HepG2 (cell line): ENCODE measurements around the gene DNAJB6. TPM values are rescaled to one million over a fixed set of nuclear protein-coding genes. Genes with fewer than 3 reads are reported as not detected.

Source experiments
- polyA plus RNA-seq, 8 experiments: library from polyadenylated mRNA; depleted of rRNA in 3 of 8; stranded (reverse) in 7 of 8; unstranded in 1 of 8; fragments of >200 nt; fragmentation: Illumina TruSeq in 4 of 8; extraction: Trizol in 4 of 8; gene quantifications; 2 replicates each; pipeline versions ENCODE4 v1.2.1 to v1.2.3, GENCODE V29; 2011 to 2016; ENCODE audit warnings: low read depth in 4 of 8, missing spikeins in 1 of 8, mixed read lengths in 1 of 8; ENCODE audit not compliant: insufficient read depth in 1 of 8
- total RNA-seq, 5 experiments: library from RNA; depleted of rRNA; stranded (reverse); fragments of >200 nt; fragmentation: Illumina TruSeq; extraction: Trizol; gene quantifications; 2 replicates each; pipeline ENCODE4 v1.2.3, GENCODE V29; 2016; ENCODE audit warnings: low read depth in 1 of 5
- TF ChIP-seq, protein P1 (sequence below): sonication (generic); formaldehyde crosslinking; IDR thresholded peaks from one replicate; pipeline ENCODE4 v1.5.1; 2020; ENCODE audit warnings: mild to moderate bottlenecking, missing genetic modification reagents; ENCODE audit errors: not compliant biosample characterization
- TF ChIP-seq, protein P2 (sequence below): IDR thresholded peaks from 2 replicates; pipeline ENCODE4 v1.6.1; 2012; ENCODE audit warnings: low read depth, low read length, improper control_type of control experiment

Gene DNAJB6
- total and polyA plus RNA-seq, 2 of the 13 experiments (the other 11 are each of a cell fraction or from before 2014, with no cell fraction given) = 29.9 to 53.9 TPM

DNA sequence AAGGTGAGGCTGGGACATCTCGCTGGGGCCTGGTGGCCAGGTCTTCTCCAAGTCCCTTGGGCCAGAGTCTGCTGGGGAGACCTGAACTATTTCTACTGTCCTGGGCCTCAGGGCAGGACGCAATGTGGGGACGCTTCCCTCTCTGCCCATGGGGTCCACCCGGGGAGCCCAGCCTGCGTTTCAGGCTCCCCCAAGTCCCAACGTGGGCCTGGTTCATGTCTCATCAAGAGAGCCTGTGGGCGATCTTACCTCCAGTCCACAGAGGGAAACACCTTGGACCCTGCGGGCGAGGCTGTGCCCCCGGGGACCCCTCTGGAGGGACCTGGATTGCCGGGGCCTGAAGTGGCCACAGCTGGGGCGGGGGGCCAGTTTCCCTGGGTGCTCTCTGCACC, 91.7 kb downstream of the DNAJB6 start (continued):
- TF ChIP-seq, protein P1, sequence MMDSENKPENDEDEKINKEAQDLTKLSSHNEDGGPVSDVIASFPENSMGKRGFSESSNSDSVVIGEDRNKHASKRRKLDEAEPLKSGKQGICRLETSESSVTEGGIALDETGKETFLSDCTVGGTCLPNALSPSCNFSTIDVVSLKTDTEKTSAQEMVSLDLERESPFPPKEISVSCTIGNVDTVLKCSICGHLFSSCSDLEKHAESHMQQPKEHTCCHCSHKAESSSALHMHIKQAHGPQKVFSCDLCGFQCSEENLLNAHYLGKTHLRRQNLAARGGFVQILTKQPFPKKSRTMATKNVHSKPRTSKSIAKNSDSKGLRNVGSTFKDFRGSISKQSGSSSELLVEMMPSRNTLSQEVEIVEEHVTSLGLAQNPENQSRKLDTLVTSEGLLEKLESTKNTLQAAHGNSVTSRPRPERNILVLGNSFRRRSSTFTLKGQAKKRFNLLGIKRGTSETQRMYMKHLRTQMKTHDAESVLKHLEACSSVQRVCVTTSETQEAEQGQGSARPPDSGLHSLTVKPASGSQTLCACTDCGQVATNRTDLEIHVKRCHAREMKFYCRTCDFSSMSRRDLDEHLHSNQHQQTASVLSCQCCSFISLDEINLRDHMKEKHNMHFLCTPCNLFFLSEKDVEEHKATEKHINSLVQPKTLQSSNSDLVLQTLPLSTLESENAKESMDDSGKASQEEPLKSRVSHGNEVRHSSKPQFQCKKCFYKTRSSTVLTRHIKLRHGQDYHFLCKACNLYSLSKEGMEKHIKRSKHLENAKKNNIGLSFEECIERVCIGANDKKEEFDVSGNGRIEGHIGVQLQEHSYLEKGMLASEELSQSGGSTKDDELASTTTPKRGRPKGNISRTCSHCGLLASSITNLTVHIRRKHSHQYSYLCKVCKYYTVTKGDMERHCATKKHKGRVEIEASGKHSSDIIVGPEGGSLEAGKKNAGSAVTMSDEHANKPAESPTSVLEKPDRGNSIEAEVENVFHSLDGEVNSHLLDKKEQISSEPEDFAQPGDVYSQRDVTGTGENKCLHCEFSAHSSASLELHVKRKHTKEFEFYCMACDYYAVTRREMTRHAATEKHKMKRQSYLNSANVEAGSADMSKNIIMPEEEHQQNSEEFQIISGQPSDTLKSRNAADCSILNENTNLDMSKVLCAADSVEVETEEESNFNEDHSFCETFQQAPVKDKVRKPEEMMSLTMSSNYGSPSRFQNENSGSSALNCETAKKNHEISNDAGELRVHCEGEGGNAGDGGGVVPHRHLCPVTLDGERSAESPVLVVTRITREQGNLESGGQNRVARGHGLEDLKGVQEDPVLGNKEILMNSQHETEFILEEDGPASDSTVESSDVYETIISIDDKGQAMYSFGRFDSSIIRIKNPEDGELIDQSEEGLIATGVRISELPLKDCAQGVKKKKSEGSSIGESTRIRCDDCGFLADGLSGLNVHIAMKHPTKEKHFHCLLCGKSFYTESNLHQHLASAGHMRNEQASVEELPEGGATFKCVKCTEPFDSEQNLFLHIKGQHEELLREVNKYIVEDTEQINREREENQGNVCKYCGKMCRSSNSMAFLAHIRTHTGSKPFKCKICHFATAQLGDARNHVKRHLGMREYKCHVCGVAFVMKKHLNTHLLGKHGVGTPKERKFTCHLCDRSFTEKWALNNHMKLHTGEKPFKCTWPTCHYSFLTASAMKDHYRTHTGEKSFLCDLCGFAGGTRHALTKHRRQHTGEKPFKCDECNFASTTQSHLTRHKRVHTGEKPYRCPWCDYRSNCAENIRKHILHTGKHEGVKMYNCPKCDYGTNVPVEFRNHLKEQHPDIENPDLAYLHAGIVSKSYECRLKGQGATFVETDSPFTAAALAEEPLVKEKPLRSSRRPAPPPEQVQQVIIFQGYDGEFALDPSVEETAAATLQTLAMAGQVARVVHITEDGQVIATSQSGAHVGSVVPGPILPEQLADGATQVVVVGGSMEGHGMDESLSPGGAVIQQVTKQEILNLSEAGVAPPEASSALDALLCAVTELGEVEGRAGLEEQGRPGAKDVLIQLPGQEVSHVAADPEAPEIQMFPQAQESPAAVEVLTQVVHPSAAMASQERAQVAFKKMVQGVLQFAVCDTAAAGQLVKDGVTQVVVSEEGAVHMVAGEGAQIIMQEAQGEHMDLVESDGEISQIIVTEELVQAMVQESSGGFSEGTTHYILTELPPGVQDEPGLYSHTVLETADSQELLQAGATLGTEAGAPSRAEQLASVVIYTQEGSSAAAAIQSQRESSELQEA (CRISPR knock-in tag) = no peak
- TF ChIP-seq, protein P2, sequence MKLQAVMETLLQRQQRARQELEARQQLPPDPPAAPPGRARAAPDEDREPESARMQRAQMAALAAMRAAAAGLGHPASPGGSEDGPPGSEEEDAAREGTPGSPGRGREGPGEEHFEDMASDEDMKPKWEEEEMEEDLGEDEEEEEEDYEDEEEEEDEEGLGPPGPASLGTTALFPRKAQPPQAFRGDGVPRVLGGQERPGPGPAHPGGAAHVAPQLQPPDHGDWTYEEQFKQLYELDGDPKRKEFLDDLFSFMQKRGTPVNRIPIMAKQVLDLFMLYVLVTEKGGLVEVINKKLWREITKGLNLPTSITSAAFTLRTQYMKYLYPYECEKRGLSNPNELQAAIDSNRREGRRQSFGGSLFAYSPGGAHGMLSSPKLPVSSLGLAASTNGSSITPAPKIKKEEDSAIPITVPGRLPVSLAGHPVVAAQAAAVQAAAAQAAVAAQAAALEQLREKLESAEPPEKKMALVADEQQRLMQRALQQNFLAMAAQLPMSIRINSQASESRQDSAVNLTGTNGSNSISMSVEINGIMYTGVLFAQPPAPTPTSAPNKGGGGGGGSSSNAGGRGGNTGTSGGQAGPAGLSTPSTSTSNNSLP = no peak
